ENCODE results near the gene ATXN2L.
A peak's percentile ranks its signal among the peaks of the same experiment; 100 is the strongest.

Gene ATXN2L

DNA sequence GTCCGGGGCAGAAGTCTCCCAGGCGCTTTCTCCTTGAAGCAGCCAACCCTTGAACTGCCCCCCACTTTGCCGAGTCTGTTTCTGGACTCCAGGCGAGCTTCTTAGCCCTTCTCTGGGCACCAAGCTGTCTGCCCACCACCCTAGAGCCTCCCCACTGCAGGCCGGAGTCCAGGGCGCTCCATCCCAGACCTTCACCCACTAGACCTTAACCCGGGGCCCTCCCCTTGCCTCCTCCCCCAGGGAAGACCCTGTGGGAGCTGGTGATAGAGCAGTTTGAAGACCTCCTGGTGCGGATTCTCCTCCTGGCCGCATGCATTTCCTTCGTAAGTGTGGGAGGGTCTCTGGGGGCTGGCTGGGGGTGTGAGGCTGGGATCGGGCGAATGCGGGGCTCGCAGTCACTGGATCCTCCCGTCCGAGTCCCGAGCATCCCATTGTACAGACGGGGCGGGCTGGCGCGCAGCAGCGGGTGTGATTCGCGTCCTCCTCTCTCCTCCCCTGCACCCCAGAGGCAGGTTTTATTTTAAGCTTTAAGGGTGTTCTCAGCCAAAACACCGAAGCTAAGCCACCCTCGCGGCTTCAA lies 56.6 kb downstream of the ATXN2L start:
- Histone ChIP-seq H3K4ac (ENCODE audit: low read length) (peak overlapping the region; percentile 99), H3K27ac (replicated peaks; ENCODE audit: low read length) (peak overlapping the region; percentile 68), H2AK5ac (ENCODE audit: low read depth, low read length) (peak overlapping the region; percentile 85), H4K91ac (ENCODE audit: low read depth, low read length, poor library complexity) (no peak overlapping the region), H3K4me3 (ENCODE audit: low read length in 2 of 2) (peak overlapping the region; percentile 58 to 87), H3K9ac (ENCODE audit: low read depth, low read length, poor library complexity) (peak overlapping the region; percentile 86), H3K9me3 (replicated peaks in 1 of 2; ENCODE audit: control insufficient read depth in 2 of 2, insufficient read depth in 1 of 2, low read depth in 1 of 2, low read length in 2 of 2) (no peaks in the 10 kb centered on the region), H2BK15ac (ENCODE audit: low read length) (peak overlapping the region; percentile 74), H3K4me2 (ENCODE audit: insufficient read depth, low read length, poor library complexity, severe bottlenecking) (peak overlapping the region; percentile 89), H4K8ac (ENCODE audit: low read depth, low read length) (no peak overlapping the region), H2BK120ac (ENCODE audit: low read depth, low read length) (no peak overlapping the region), H3K14ac (ENCODE audit: low read length) (peak overlapping the region; percentile 98), H2BK12ac (ENCODE audit: low read length) (no peak overlapping the region), H3K4me1 (ENCODE audit: control insufficient read depth in 2 of 2, insufficient read depth in 1 of 2, low read depth in 1 of 2, low read length in 2 of 2) (peaks cover 18 to 60% of the 10 kb centered on the region in 2 donors), H3K23ac (ENCODE audit: low read depth, low read length, poor library complexity) (peak overlapping the region; percentile 44), H3K79me1 (ENCODE audit: low read depth, low read length) (peaks cover 3% of the 10 kb centered on the region), H2BK5ac (ENCODE audit: low read length) (no peak overlapping the region), H3K18ac (ENCODE audit: low read length) (peak overlapping the region; percentile 97), H3K27me3 (ENCODE audit: control insufficient read depth in 3 of 3, insufficient read depth in 3 of 3, low read depth in 1 of 3, low read length in 3 of 3) (peaks cover 0 to 4% (median 0%) of the 10 kb centered on the region in 3 experiments), H3K36me3 (replicated peaks in 1 of 2; ENCODE audit: control insufficient read depth in 2 of 2, insufficient read depth in 2 of 2, low read length in 2 of 2) (peaks cover 3 to 4% of the 10 kb centered on the region in 2 donors), H2AFZ (ENCODE audit: low read length) (peak overlapping the region; percentile 82)
- WGBS, 2 donors (ENCODE audit: extremely low coverage in 2 of 2, insufficient read length in 2 of 2, insufficient replicate concordance in 1 of 2): no CpG with 5 or more reads among the region's 27 CpGs
- DNase-seq (ENCODE audit: low spot score): no peak

GRCh38 chr16:28879841-28880588 lies 57.2 kb downstream of the ATXN2L start:
- Histone ChIP-seq H3K36me3 (replicated peaks in 1 of 2; ENCODE audit: control insufficient read depth in 2 of 2, insufficient read depth in 2 of 2, low read length in 2 of 2) (peaks cover 0 to 2% of the 10 kb centered on the region in 2 donors), H3K23ac (ENCODE audit: low read depth, low read length, poor library complexity) (peak overlapping the region; percentile 52), H2AFZ (ENCODE audit: low read length) (peak overlapping the region; percentile 82), H3K18ac (ENCODE audit: low read length) (peak overlapping the region; percentile 97), H3K27me3 (ENCODE audit: control insufficient read depth in 3 of 3, insufficient read depth in 3 of 3, low read depth in 1 of 3, low read length in 3 of 3) (peaks cover 0 to 4% (median 0%) of the 10 kb centered on the region in 3 experiments), H3K14ac (ENCODE audit: low read length) (no peak overlapping the region), H2BK120ac (ENCODE audit: low read depth, low read length) (no peak overlapping the region), H4K8ac (ENCODE audit: low read depth, low read length) (no peak overlapping the region), H2BK5ac (ENCODE audit: low read length) (peak overlapping the region; percentile 26), H3K27ac (replicated peaks; ENCODE audit: low read length) (peak overlapping the region; percentile 90), H3K9me3 (replicated peaks in 1 of 2; ENCODE audit: control insufficient read depth in 2 of 2, insufficient read depth in 1 of 2, low read depth in 1 of 2, low read length in 2 of 2) (no peaks in the 10 kb centered on the region), H3K4me1 (ENCODE audit: control insufficient read depth in 2 of 2, insufficient read depth in 1 of 2, low read depth in 1 of 2, low read length in 2 of 2) (peaks cover 18 to 60% of the 10 kb centered on the region in 2 donors), H3K9ac (ENCODE audit: low read depth, low read length, poor library complexity) (peak overlapping the region; percentile 95), H2AK5ac (ENCODE audit: low read depth, low read length) (peak overlapping the region; percentile 85), H2BK12ac (ENCODE audit: low read length) (no peak overlapping the region), H3K4me2 (ENCODE audit: insufficient read depth, low read length, poor library complexity, severe bottlenecking) (peak overlapping the region; percentile 89), H3K79me1 (ENCODE audit: low read depth, low read length) (peaks cover 3% of the 10 kb centered on the region), H4K91ac (ENCODE audit: low read depth, low read length, poor library complexity) (no peak overlapping the region), H3K4ac (ENCODE audit: low read length) (no peak overlapping the region), H3K4me3 (ENCODE audit: low read length in 2 of 2) (peak overlapping the region; percentile 58 to 87), H2BK15ac (ENCODE audit: low read length) (peak overlapping the region; percentile 74)
- no CpG with 5 or more reads among the region's 66 CpGs for WGBS, 2 donors (ENCODE audit: extremely low coverage in 2 of 2, insufficient read length in 2 of 2, insufficient replicate concordance in 1 of 2)
- peak; percentile 85 for DNase-seq (ENCODE audit: low spot score)

GRCh38 chr16:28880589-28880915 lies 57.8 kb downstream of the ATXN2L start:
- no peak overlapping the region for H3K9ac ChIP-seq (ENCODE audit: low read depth, low read length, poor library complexity)
- peak overlapping the region; percentile 52 for H3K23ac ChIP-seq (ENCODE audit: low read depth, low read length, poor library complexity)
- H3K4me2 ChIP-seq (ENCODE audit: insufficient read depth, low read length, poor library complexity, severe bottlenecking): peak overlapping the region; percentile 74
- peak overlapping the region; percentile 96 for H3K18ac ChIP-seq (ENCODE audit: low read length)
- H3K4me3 ChIP-seq (ENCODE audit: low read length in 2 of 2): no peak overlapping the region
- no peak overlapping the region for H4K91ac ChIP-seq (ENCODE audit: low read depth, low read length, poor library complexity)
- no peaks in the 10 kb centered on the region for H3K9me3 ChIP-seq (replicated peaks in 1 of 2; ENCODE audit: control insufficient read depth in 2 of 2, insufficient read depth in 1 of 2, low read depth in 1 of 2, low read length in 2 of 2)
- H2BK12ac ChIP-seq (ENCODE audit: low read length): no peak overlapping the region
- H3K14ac ChIP-seq (ENCODE audit: low read length): no peak overlapping the region
- H2AFZ ChIP-seq (ENCODE audit: low read length): peak overlapping the region; percentile 82
- H2AK5ac ChIP-seq (ENCODE audit: low read depth, low read length): no peak overlapping the region
- no peak for DNase-seq (ENCODE audit: low spot score)
- peaks cover 0 to 4% (median 0%) of the 10 kb centered on the region in 3 experiments for H3K27me3 ChIP-seq (ENCODE audit: control insufficient read depth in 3 of 3, insufficient read depth in 3 of 3, low read depth in 1 of 3, low read length in 3 of 3)
- H2BK5ac ChIP-seq (ENCODE audit: low read length): no peak overlapping the region
- H3K27ac ChIP-seq (replicated peaks; ENCODE audit: low read length): peak overlapping the region; percentile 36
- H2BK15ac ChIP-seq (ENCODE audit: low read length): no peak overlapping the region
- peaks cover 18 to 56% of the 10 kb centered on the region in 2 donors for H3K4me1 ChIP-seq (ENCODE audit: control insufficient read depth in 2 of 2, insufficient read depth in 1 of 2, low read depth in 1 of 2, low read length in 2 of 2)
- peaks cover 2% of the 10 kb centered on the region in 2 donors for H3K36me3 ChIP-seq (replicated peaks in 1 of 2; ENCODE audit: control insufficient read depth in 2 of 2, insufficient read depth in 2 of 2, low read length in 2 of 2)
- peaks cover 3% of the 10 kb centered on the region for H3K79me1 ChIP-seq (ENCODE audit: low read depth, low read length)
- H4K8ac ChIP-seq (ENCODE audit: low read depth, low read length): peak overlapping the region; percentile 6
- no CpG with 5 or more reads among the region's 11 CpGs for WGBS, 2 donors (ENCODE audit: extremely low coverage in 2 of 2, insufficient read length in 2 of 2, insufficient replicate concordance in 1 of 2)
- no peak overlapping the region for H3K4ac ChIP-seq (ENCODE audit: low read length)
- no peak overlapping the region for H2BK120ac ChIP-seq (ENCODE audit: low read depth, low read length)

DNA sequence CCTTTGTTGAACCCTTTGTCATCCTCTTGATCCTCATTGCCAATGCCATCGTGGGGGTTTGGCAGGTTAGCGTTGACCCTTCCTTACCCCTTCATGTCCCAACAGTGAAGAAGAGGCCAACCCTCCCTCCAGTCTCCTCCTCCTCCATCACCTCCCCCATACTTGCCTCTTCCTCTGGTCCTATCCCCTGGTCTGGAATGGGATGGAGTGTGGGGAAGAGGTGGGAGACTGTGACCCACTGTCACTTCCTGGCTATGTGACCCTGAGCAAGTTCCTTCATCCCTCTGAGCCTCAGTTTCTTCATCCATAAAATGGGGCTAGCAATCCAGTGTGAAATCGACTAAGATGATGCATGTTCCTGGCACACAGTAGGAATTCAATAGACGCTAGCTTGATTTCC lies 58.2 kb downstream of the ATXN2L start:
- Histone ChIP-seq H2BK15ac (ENCODE audit: low read length) (no peak overlapping the region), H3K27me3 (ENCODE audit: control insufficient read depth in 3 of 3, insufficient read depth in 3 of 3, low read depth in 1 of 3, low read length in 3 of 3) (peaks cover 0 to 4% (median 0%) of the 10 kb centered on the region in 3 experiments), H3K4me3 (ENCODE audit: low read length in 2 of 2) (no peak overlapping the region), H3K4ac (ENCODE audit: low read length) (no peak overlapping the region), H3K27ac (replicated peaks; ENCODE audit: low read length) (no peak overlapping the region), H4K8ac (ENCODE audit: low read depth, low read length) (no peak overlapping the region), H3K9me3 (replicated peaks in 1 of 2; ENCODE audit: control insufficient read depth in 2 of 2, insufficient read depth in 1 of 2, low read depth in 1 of 2, low read length in 2 of 2) (no peaks in the 10 kb centered on the region), H2AFZ (ENCODE audit: low read length) (no peak overlapping the region), H3K23ac (ENCODE audit: low read depth, low read length, poor library complexity) (no peak overlapping the region), H3K79me1 (ENCODE audit: low read depth, low read length) (peaks cover 3% of the 10 kb centered on the region), H2BK120ac (ENCODE audit: low read depth, low read length) (no peak overlapping the region), H3K9ac (ENCODE audit: low read depth, low read length, poor library complexity) (no peak overlapping the region), H3K4me2 (ENCODE audit: insufficient read depth, low read length, poor library complexity, severe bottlenecking) (no peak overlapping the region), H4K91ac (ENCODE audit: low read depth, low read length, poor library complexity) (no peak overlapping the region), H3K14ac (ENCODE audit: low read length) (no peak overlapping the region), H2AK5ac (ENCODE audit: low read depth, low read length) (no peak overlapping the region), H2BK12ac (ENCODE audit: low read length) (no peak overlapping the region), H3K36me3 (replicated peaks in 1 of 2; ENCODE audit: control insufficient read depth in 2 of 2, insufficient read depth in 2 of 2, low read length in 2 of 2) (peaks cover 2 to 3% of the 10 kb centered on the region in 2 donors), H3K18ac (ENCODE audit: low read length) (peak overlapping the region; percentile 96), H3K4me1 (ENCODE audit: control insufficient read depth in 2 of 2, insufficient read depth in 1 of 2, low read depth in 1 of 2, low read length in 2 of 2) (peaks cover 18 to 53% of the 10 kb centered on the region in 2 donors), H2BK5ac (ENCODE audit: low read length) (no peak overlapping the region)
- WGBS, 2 donors (ENCODE audit: extremely low coverage in 2 of 2, insufficient read length in 2 of 2, insufficient replicate concordance in 1 of 2): no CpG with 5 or more reads among the region's 4 CpGs
- no peak for DNase-seq (ENCODE audit: low spot score)

Measured in neuronal stem cell (in vitro differentiated cells).